Keratinocyte (primary cell): Measurements from ENCODE around the gene TRMO.

Source experiments
- EZH2 ChIP-seq: IDR thresholded peaks from one replicate; pipeline ENCODE4 v1.6.1; 2012; ENCODE audit warnings: inconsistent platforms, mild to moderate bottlenecking, low read length, moderate library complexity
- TF ChIP-seq, protein P1 (sequence below), 3 experiments: IDR thresholded peaks in 1 of 3; conservative IDR thresholded peaks in 1 of 3; optimal IDR thresholded peaks in 1 of 3; 2 replicates in 2 of 3; 3 replicates in 1 of 3; pipeline versions ENCODE3 to v1.5.1; 2011; ENCODE audit warnings: low read length in 3 of 3, mild to moderate bottlenecking in 3 of 3, moderate library complexity in 2 of 3, control low read depth in 1 of 3, inconsistent platforms in 1 of 3; ENCODE audit not compliant: insufficient read depth in 2 of 3; ENCODE audit errors: extremely low read depth in 1 of 3

DNA sequence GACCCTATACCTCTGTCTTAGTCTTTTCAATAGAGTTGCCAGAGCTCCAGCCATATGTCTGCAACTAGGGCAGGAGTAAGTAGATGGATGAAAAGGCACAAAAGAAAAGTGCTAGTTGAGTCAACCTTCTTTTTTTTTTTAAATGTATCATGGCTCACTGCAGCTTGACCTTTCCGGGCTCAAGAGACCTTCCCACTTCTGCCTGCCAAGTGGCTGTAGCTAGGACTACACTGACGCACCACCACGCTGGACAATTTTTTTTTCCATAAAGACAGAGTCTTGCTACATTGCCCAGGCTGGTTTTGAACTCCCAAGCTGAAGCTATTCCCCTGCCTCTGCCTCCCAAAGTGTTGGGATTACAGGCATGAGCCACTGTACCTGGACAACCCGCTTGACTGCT lies 42.0 kb downstream of the TRMO start:
- TF ChIP-seq, protein P1, sequence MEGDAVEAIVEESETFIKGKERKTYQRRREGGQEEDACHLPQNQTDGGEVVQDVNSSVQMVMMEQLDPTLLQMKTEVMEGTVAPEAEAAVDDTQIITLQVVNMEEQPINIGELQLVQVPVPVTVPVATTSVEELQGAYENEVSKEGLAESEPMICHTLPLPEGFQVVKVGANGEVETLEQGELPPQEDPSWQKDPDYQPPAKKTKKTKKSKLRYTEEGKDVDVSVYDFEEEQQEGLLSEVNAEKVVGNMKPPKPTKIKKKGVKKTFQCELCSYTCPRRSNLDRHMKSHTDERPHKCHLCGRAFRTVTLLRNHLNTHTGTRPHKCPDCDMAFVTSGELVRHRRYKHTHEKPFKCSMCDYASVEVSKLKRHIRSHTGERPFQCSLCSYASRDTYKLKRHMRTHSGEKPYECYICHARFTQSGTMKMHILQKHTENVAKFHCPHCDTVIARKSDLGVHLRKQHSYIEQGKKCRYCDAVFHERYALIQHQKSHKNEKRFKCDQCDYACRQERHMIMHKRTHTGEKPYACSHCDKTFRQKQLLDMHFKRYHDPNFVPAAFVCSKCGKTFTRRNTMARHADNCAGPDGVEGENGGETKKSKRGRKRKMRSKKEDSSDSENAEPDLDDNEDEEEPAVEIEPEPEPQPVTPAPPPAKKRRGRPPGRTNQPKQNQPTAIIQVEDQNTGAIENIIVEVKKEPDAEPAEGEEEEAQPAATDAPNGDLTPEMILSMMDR (optimal IDR thresholded peaks at IDR 0.05 in 1 of 3, IDR thresholded peaks at IDR 0.05 in 1 of 3, conservative IDR thresholded peaks at IDR 0.05 in 1 of 3; ENCODE audit: extremely low read depth in 1 of 3, insufficient read depth in 2 of 3, low read length in 3 of 3), result no peak
- TF ChIP-seq EZH2, result no peak
